ENCODE results near the gene MFSD1.

MFSD1 gene

DNA sequence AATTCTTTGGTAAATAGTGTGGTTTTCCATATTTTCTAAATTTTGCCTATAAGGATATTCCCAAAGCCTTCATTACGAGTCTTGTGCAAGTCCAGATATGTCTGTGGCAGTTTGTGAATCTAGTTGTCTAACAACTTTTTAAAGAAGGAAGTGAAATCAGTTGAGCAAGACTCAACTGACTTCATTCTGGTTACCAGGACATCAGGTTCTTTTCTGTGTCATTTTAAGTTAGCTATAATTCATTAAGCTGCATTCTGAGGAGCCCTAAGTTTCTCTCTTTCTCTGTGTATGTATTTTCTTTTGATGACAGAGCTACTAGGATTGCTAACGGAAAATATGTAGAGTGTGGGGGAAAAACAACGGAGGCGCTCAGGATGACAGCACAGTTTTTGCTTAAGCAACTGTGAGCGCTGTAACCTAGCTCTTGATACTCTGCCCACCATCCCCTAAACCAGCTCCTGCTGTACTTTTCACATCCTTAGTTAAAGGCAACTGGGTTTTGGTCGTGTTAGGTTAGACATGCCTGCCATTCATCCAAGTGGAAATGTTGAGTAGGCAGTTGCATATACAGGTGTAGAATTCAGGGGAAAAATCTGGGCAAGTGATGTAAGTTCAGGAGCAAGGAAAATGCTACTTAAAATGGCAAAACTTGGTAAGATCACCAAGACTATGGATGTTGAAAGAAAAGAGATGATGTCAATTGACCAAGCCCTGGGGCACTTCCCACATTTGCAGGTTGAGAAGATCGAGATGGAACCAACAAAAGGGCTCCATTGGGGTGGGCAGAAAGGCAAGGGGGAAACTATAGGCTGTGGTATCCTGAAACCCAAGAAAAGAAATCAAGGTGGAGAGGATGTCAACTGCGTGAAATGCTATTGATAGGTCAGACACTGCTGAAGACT lies 9.2 kb downstream of the MFSD1 start:
- Histone ChIP-seq H3K27me3 (ENCODE audit: low read depth, low read length) (no peaks in the 10 kb centered on the region), H3K79me2 (ENCODE audit: low read length) (no peaks in the 10 kb centered on the region)

DNA sequence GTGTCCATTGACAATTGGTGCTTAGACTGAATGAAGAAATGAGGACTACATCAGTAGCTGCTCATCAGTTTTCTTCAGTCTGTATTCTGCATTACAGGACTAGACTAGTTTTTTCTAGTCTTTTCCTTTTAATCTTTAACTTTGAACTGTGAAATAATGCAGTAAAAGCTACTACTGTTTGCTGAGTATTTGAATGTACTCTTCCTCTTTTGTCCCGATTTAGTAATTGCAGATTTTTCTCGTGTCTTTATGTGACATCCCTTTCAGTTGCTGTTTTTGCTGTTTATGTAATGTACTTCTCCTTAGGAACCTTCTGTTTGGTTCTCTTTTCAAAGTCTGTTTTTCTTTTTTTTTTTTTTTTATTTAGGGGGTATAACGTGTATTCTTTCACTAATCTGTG lies 17.4 kb downstream of the MFSD1 start:
- Histone ChIP-seq H3K27me3 (ENCODE audit: low read depth, low read length) (no peaks in the 10 kb centered on the region), H4K20me1 (ENCODE audit: insufficient read depth, low read length) (no peaks in the 10 kb centered on the region), H3K79me2 (ENCODE audit: low read length) (no peaks in the 10 kb centered on the region), H3K4me2 (ENCODE audit: low read length) (no peak overlapping the region), H3K27ac (ENCODE audit: low read length) (no peak overlapping the region), H3K4me3 (ENCODE audit: low read length) (no peak overlapping the region), H3K36me3 (replicated peaks; ENCODE audit: low read depth, low read length) (peaks cover 8% of the 10 kb centered on the region), H3K9ac (ENCODE audit: low read length) (no peak overlapping the region), H3K4me1 (ENCODE audit: low read length) (no peaks in the 10 kb centered on the region), H3K9me3 (ENCODE audit: insufficient read depth, low read length) (no peaks in the 10 kb centered on the region), H2AFZ (ENCODE audit: low read depth, low read length) (no peak overlapping the region)
- TF ChIP-seq, protein P1, sequence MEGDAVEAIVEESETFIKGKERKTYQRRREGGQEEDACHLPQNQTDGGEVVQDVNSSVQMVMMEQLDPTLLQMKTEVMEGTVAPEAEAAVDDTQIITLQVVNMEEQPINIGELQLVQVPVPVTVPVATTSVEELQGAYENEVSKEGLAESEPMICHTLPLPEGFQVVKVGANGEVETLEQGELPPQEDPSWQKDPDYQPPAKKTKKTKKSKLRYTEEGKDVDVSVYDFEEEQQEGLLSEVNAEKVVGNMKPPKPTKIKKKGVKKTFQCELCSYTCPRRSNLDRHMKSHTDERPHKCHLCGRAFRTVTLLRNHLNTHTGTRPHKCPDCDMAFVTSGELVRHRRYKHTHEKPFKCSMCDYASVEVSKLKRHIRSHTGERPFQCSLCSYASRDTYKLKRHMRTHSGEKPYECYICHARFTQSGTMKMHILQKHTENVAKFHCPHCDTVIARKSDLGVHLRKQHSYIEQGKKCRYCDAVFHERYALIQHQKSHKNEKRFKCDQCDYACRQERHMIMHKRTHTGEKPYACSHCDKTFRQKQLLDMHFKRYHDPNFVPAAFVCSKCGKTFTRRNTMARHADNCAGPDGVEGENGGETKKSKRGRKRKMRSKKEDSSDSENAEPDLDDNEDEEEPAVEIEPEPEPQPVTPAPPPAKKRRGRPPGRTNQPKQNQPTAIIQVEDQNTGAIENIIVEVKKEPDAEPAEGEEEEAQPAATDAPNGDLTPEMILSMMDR (IDR thresholded peaks at IDR 0.05; ENCODE audit: low read depth, low read length) = no peak
- TF ChIP-seq EZH2phosphoT487 (IDR thresholded peaks at IDR 0.05; ENCODE audit: low read depth) = no peak

More for the DNA sequence above, 9.2 kb downstream of the MFSD1 start:
- H2AFZ ChIP-seq (ENCODE audit: low read depth, low read length) = no peak overlapping the region
- no peak overlapping the region for H3K9ac ChIP-seq (ENCODE audit: low read length)
- no peak overlapping the region for H3K27ac ChIP-seq (ENCODE audit: low read length)
- no peaks in the 10 kb centered on the region for H3K9me3 ChIP-seq (ENCODE audit: insufficient read depth, low read length)
- no peak for TF ChIP-seq EZH2phosphoT487 (IDR thresholded peaks at IDR 0.05; ENCODE audit: low read depth)
- TF ChIP-seq, protein P1 (IDR thresholded peaks at IDR 0.05; ENCODE audit: low read depth, low read length) = no peak
- H3K36me3 ChIP-seq (replicated peaks; ENCODE audit: low read depth, low read length) = peaks cover 28% of the 10 kb centered on the region
- H4K20me1 ChIP-seq (ENCODE audit: insufficient read depth, low read length) = no peaks in the 10 kb centered on the region
- peaks cover 8% of the 10 kb centered on the region; the same call in 1 of the 2 replicates for H3K4me1 ChIP-seq (ENCODE audit: low read length)
- H3K4me2 ChIP-seq (ENCODE audit: low read length) = no peak overlapping the region
- no peak overlapping the region for H3K4me3 ChIP-seq (ENCODE audit: low read length)

DNA sequence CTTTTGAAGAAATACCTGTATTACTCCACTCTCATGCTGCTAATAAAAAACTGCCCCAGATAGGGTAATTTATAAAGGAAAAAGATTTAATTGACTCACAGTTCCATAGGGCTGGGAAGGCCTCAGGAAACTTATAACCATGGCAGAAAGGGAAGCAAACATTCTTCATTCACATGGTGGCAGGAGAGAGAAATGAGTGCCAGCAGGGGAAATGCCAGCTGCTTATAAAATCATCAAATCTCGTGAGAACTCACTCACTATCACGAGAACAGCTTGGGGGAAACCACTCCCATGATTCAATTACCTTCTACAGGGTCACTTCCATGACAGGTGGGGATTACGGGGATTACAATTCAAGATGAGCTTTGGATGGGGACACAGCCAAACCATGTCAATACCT lies 18.7 kb downstream of the MFSD1 start:
- no peaks in the 10 kb centered on the region for H3K9me3 ChIP-seq (ENCODE audit: insufficient read depth, low read length)
- H2AFZ ChIP-seq (ENCODE audit: low read depth, low read length) = no peak overlapping the region
- H3K4me3 ChIP-seq (ENCODE audit: low read length) = no peak overlapping the region
- H4K20me1 ChIP-seq (ENCODE audit: insufficient read depth, low read length) = no peaks in the 10 kb centered on the region
- no peak for TF ChIP-seq EZH2phosphoT487 (IDR thresholded peaks at IDR 0.05; ENCODE audit: low read depth)
- TF ChIP-seq, protein P1 (IDR thresholded peaks at IDR 0.05; ENCODE audit: low read depth, low read length) = no peak
- no peaks in the 10 kb centered on the region for H3K27me3 ChIP-seq (ENCODE audit: low read depth, low read length)
- H3K4me1 ChIP-seq (ENCODE audit: low read length) = no peaks in the 10 kb centered on the region
- no peak overlapping the region for H3K4me2 ChIP-seq (ENCODE audit: low read length)
- H3K79me2 ChIP-seq (ENCODE audit: low read length) = no peaks in the 10 kb centered on the region
- no peak overlapping the region for H3K9ac ChIP-seq (ENCODE audit: low read length)
- H3K27ac ChIP-seq (ENCODE audit: low read length) = no peak overlapping the region
- peaks cover 11% of the 10 kb centered on the region for H3K36me3 ChIP-seq (replicated peaks; ENCODE audit: low read depth, low read length)

DNA sequence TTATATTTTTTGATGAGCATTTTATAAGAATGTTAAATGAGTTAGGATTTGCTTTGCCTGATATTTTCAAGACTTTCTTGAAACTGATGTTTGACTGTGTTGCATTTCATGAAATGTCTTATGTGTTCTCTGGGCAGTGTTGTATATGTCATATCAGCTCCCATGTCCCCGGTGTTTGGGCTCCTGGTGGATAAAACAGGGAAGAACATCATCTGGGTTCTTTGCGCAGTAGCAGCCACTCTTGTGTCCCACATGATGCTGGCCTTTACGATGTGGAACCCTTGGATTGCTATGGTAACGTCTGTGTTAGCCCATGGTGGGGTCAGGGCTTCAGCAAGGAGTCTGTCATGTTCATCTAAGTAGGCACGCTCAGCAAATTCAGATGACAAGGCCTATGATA lies 20.0 kb downstream of the MFSD1 start:
- no peak overlapping the region for H3K4me3 ChIP-seq (ENCODE audit: low read length)
- H3K4me1 ChIP-seq (ENCODE audit: low read length) = no peaks in the 10 kb centered on the region
- no peaks in the 10 kb centered on the region for H3K27me3 ChIP-seq (ENCODE audit: low read depth, low read length)
- H3K79me2 ChIP-seq (ENCODE audit: low read length) = no peaks in the 10 kb centered on the region
- no peak overlapping the region for H2AFZ ChIP-seq (ENCODE audit: low read depth, low read length)
- H4K20me1 ChIP-seq (ENCODE audit: insufficient read depth, low read length) = no peaks in the 10 kb centered on the region
- no peaks in the 10 kb centered on the region for H3K9me3 ChIP-seq (ENCODE audit: insufficient read depth, low read length)
- TF ChIP-seq, protein P1 (IDR thresholded peaks at IDR 0.05; ENCODE audit: low read depth, low read length) = no peak
- no peak for TF ChIP-seq EZH2phosphoT487 (IDR thresholded peaks at IDR 0.05; ENCODE audit: low read depth)
- no peak overlapping the region for H3K4me2 ChIP-seq (ENCODE audit: low read length)
- H3K36me3 ChIP-seq (replicated peaks; ENCODE audit: low read depth, low read length) = peaks cover 11% of the 10 kb centered on the region
- H3K9ac ChIP-seq (ENCODE audit: low read length) = no peak overlapping the region
- H3K27ac ChIP-seq (ENCODE audit: low read length) = no peak overlapping the region
